ENCODE data around the gene TNNI3. TPM values are rescaled to one million over a fixed set of nuclear protein-coding genes. Genes with fewer than 3 reads are reported as not detected.

The TNNI3 gene
- total and polyA plus RNA-seq, 9 of the 15 experiments (the other 6 are each of a cell fraction or from before 2014, with no cell fraction given) = 4.7 to 158 (median 42.0) TPM

- TF ChIP-seq ZNF263 (CRISPR knock-in tag; IDR thresholded peaks at IDR 0.05; ENCODE audit: borderline replicate concordance) (peak; percentile 59; the same call in 1 of the 2 replicates), TSC22D4 (tag; IDR thresholded peaks at IDR 0.05) (no peak), RBM25 (IDR thresholded peaks at IDR 0.05; ENCODE audit: low read depth, low read length, severe bottlenecking) (no peak), FOXP4 (CRISPR knock-in tag; IDR thresholded peaks at IDR 0.05; ENCODE audit: borderline replicate concordance) (0 out of 2 replicates have a peak, but pooled peaks have one; percentile 61), CEBPG (CRISPR knock-in tag; IDR thresholded peaks at IDR 0.05) (no peak), CEBPG (tag; conservative IDR thresholded peaks at IDR 0.05 in 1 of 2, IDR thresholded peaks at IDR 0.05 in 1 of 2) (no peak), NR2F6 (CRISPR knock-in tag; IDR thresholded peaks at IDR 0.05) (no peak), ZNF764 (CRISPR knock-in tag; IDR thresholded peaks at IDR 0.05; ENCODE audit: low read depth) (no peak), RNF219 (CRISPR knock-in tag; IDR thresholded peaks at IDR 0.05) (no peak), CREB3L1 (IDR thresholded peaks at IDR 0.05; ENCODE audit: borderline replicate concordance, low read depth) (no peak), MTA2 (IDR thresholded peaks at IDR 0.05; ENCODE audit: low read depth) (no peak), RBBP5 (IDR thresholded peaks at IDR 0.05; ENCODE audit: borderline replicate concordance, insufficient read depth, low read length, poor library complexity, severe bottlenecking) (no peak), BHLHE40 (IDR thresholded peaks at IDR 0.05; ENCODE audit: low read length) (0 out of 2 replicates have a peak, but pooled peaks have one; percentile 9)
- TF ChIP-seq, protein P1, sequence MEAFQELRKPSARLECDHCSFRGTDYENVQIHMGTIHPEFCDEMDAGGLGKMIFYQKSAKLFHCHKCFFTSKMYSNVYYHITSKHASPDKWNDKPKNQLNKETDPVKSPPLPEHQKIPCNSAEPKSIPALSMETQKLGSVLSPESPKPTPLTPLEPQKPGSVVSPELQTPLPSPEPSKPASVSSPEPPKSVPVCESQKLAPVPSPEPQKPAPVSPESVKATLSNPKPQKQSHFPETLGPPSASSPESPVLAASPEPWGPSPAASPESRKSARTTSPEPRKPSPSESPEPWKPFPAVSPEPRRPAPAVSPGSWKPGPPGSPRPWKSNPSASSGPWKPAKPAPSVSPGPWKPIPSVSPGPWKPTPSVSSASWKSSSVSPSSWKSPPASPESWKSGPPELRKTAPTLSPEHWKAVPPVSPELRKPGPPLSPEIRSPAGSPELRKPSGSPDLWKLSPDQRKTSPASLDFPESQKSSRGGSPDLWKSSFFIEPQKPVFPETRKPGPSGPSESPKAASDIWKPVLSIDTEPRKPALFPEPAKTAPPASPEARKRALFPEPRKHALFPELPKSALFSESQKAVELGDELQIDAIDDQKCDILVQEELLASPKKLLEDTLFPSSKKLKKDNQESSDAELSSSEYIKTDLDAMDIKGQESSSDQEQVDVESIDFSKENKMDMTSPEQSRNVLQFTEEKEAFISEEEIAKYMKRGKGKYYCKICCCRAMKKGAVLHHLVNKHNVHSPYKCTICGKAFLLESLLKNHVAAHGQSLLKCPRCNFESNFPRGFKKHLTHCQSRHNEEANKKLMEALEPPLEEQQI (IDR thresholded peaks at IDR 0.05) = no peak
These were observed at the start of gene TNNI3 (continued) for GRCh38 chr19:55157064-55157908.
